GM19193 (cell line): ENCODE measurements around the gene DAPK1.

Source experiments
- POLR2A ChIP-seq: IDR thresholded peaks from 4 replicates; pipeline ENCODE4 v1.6.1; 2011; ENCODE audit not compliant: insufficient read depth, insufficient read length; ENCODE audit errors: extremely low read depth

Gene DAPK1

DNA sequence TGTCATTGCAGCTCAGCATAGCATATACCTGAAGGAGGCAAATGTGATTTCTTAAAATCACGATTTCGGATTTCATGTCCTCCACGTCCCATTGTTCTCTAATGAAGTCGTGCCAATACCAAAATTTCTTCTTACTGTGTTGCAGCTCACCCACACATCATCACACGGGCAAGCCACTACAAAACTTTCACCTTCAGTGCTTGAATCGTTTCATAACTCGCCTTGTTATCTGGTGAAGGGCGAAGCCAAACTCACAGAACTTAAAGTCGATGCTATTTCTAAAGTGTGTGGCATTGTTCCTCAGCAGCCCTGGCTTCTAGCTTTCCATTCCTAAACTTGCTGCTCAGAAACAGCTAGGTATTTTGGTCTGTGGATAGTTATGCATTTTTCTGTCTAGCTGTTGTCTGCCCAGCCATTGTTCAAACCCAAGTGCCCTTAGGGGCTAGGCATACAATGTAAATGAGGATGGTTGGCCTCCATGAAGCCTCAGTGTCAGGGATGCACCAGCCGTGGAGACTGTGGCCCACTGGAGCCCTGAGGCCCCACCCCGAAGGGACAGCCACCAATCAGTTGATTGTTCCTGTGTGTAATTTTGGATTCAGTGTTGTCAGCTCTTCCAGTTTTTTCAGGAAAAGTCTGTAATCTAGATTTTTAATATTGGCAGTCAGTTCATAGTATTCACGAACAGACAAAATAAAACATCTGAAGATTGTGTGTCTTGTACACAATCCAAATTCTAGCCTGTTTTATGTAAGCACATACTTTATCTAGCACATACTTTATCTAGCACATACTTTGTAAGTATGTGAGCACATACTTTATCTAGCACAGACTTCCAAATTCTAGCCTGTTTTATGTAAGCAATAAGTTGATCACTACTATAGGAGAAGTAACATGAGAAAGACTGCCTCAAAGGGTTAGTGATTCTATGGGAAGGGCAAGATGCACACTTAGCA lies 112.8 kb downstream of the DAPK1 start:
- no peak for TF ChIP-seq POLR2A

- no peak for TF ChIP-seq POLR2A
These were observed 114.1 kb downstream of the DAPK1 start for GRCh38 chr9:87611776-87612175.

- TF ChIP-seq POLR2A = no peak
These were observed 114.9 kb downstream of the DAPK1 start for GRCh38 chr9:87612536-87612935.

DNA sequence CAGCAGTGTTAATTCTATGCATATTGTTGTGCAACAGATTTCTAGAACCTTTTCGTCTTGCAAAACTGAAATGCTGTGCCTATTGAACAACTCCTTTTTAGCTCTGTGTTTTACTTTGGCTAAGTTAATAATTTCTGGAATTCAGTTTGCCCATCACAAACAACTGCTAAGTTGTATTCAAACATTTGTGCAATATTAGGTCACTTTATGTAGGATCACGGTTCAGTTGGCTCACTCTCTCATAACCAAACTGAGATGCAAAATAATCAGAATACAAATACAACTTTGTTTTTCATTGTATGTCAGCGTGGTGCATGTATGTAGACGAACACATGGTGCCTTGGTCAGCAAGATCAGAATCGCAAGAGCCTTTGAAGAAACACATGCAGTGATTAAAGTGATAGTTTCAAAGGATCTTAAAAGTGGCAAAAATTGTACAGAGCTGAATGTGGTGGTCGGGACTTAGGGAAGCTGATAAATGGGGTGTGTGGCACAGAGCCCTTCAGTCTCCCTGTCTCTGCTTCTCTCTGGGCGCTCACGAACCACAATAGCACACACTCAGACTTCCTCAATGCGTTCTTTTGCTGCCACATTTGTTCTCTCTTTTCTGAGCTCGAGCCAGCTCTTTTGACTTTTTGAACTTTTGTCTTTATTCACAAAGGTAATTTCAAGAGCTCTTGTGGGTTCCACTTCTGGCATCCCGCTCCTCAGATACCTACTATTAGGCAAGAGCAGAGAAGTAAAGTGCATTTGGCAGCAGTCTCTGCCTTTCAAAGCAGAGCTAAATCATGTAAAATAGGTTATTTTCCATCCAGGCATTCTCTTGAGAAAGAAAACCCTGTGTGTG lies 115.8 kb downstream of the DAPK1 start:
- no peak for TF ChIP-seq POLR2A

DNA sequence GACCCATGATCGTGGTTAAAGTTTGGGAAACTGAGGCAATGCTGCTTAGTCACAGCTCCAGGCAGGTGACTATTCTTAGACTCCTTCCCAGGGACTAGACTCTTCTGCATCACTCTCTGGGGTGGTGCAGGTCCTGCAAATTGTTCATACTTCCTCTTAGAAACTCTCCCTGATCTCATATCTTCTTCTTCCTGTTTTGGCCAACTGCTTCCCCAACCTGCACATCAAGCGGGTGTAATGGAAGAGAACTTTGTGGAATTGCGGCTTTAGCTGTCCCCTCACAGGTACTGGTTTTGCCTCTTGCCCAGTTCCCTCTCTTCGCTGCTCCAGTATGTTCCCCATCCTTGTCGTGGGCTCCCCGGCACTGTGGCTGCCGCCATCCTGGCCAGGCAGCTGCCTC lies 116.7 kb downstream of the DAPK1 start:
- no peak for TF ChIP-seq POLR2A

GRCh38 chr9:87615136-87615535 lies 117.5 kb downstream of the DAPK1 start:
- no peak for TF ChIP-seq POLR2A

DNA sequence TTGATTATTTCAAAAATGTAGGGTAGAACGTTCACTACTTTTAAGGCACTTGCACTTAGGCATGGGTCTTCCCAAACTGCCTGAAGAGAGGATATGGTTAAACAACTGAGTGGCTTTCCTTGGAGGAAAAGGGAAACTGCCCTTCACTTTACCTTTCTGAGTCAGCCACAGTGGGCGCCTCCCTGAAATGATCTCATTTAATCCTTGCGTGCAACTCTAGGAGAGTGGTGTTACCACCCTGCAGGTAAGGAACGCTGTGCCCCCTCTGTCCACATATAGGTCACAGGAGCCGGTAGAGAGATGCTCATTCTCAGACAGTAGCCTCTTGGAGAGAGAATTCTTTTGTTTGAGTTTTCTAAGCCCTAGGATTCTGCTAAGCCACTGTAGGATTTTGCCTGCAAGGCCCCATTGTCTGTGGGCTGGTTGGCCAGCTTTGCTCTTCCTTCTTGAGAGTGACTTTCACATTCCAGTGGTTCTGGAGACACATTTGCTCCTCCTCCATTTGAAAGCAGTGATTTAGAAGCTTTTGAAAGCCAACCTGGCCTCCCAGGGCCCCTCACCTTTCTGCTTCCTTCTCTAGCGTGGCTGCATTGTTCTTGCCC lies 118.0 kb downstream of the DAPK1 start:
- TF ChIP-seq POLR2A = no peak

DNA sequence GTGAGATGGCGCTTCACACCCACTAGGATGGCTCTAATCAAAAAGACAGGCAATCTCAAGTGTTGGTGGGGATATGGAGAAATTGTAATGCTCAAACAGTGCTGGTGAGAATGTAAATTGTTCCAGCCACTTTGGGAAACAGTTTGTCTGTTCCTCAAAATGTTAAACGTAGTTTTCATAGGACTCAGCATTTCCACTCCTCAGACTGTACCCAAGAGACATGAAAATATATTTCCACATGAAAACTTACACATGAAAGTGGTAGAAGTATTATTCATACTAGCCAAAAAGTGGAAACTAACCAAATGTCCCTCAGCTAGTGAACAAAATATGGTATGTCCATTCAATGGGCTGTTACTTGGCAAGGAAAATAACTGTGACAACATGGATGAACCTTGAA lies 120.6 kb downstream of the DAPK1 start:
- no peak for TF ChIP-seq POLR2A

DNA sequence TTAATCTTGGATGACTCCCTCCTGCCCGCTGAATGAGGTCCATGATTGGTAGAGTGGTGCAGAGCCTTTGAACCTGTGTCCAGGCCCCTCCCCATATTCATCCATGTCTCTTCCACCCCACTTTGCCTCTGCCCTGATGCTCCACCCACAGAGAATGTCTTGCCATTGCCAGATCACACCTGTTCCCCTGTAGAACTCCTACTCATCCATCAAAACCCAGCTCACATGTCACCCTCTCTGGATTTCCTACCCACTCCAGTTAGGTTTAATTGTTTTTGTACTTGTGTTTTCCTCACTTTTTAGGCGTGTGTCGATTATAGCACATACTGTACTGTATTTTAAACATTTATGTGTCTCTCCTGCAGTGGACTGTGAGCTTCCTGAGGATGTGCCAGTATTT lies 121.3 kb downstream of the DAPK1 start:
- no peak for TF ChIP-seq POLR2A

DNA sequence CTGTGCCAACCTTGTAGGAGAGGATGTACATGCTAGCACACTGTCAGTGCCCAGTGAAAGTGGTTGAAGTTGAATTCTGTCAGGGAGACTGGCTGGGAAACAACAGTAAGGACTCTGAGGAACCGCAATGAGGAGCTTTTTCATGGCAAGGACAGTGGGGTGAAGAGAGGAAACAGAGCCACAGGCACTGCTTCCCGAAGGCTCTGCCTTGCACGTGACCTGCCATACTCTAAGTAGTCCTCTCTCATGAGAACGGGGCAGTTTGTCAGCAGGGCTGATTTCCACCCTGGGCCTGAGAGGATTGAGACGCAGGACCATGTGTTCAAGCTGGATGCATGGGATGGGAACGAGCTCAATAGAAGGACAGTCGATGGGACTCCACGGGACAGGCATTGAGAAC lies 121.7 kb downstream of the DAPK1 start:
- no peak for TF ChIP-seq POLR2A

- no peak for TF ChIP-seq POLR2A
These were observed 123.2 kb downstream of the DAPK1 start for GRCh38 chr9:87620731-87621322.

DNA sequence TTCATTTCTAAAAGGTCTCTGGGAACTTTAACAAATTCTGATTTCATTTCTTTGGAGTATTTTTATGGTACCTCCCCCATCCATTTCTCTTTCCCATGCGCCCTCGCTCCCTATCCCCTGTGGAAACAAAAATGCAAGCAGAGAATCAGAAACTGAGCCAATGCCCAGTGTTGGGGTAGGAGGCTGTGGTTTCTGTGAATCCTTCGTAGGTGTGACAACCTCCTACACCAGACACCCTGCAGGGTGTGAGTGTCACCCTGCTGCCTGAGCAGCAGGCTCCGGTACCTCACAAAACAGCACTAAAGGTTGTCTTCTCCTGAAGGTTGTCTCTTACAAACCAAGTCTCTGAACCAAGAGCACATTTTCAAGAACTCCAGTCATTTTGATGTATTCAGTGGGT lies 124.4 kb downstream of the DAPK1 start:
- no peak for TF ChIP-seq POLR2A

DNA sequence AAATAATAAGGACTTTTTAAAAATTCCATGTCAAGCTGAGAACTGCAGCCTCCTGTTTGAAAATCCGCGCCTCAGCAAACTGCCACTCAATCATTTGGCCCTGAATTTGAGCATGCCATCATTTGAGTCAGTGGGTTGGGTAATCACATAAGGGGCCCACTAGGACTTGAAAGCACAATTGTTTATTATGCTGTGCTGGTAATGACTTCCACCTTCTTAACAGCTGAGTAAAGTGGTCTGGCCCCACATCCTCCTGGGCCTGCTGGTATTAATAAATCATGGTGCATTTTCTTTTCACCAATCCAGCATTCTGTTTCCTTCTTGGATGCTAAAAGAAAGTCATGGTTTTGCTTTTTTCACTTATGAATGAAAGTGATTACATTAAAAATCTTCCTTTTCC lies 125.3 kb downstream of the DAPK1 start:
- TF ChIP-seq POLR2A = no peak

GRCh38 chr9:87628346-87628745 lies 130.7 kb downstream of the DAPK1 start:
- no peak for TF ChIP-seq POLR2A

DNA sequence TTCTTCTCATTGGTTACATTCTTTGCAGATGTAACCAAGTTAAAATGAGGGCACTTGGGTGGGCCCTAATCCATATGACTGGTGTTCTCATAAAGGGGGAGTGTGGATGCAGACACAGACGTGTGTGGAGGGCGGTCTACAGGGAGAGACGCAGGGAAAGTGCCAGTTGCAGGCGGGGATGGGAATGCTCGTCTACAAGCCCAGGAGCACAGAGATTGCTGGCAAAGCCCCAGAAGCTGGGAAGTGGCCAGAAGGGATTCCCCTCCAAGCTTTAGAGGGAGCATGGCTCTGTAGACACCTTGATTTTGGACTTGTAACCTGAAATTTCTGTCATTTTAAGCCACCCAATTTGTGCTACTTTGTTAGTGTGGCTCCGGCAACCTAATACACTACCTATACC lies 131.4 kb downstream of the DAPK1 start:
- TF ChIP-seq POLR2A = no peak

DNA sequence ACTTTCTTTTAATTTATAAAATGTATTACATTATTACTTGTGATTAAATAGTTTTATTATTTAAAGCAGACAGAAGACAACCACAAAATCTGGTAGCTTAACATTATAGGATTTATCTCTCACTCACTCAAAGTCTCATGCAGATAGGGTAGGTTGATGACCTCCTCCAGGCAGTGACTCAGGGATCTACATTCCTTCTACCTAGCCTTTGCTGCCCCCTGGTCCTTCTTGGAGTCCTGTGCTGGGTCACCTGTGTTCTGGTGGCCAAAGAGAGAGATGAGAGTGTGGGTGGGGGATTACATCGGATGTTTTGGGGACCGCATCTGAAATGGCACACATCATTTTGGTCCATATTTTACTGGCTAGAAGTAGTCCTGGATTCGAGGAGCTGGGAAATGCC lies 132.6 kb downstream of the DAPK1 start:
- no peak for TF ChIP-seq POLR2A

- TF ChIP-seq POLR2A = no peak
These were observed 133.2 kb downstream of the DAPK1 start for GRCh38 chr9:87630846-87631245.
